HEK293 (cell line): Measurements from ENCODE around the gene PRICKLE3.
A peak's percentile ranks its signal among the peaks of the same experiment; 100 is the strongest.

Source experiments
- BCL11B ChIP-seq: fragments of 450-650 bp; formaldehyde crosslinking; IDR thresholded peaks from 2 replicates; pipeline ENCODE4 v1.5.1; 2016; ENCODE audit warnings: low read depth, missing biosample characterization, missing genetic modification characterization
- GLI2 ChIP-seq: fragments of 450-650 bp; formaldehyde crosslinking; IDR thresholded peaks from 2 replicates; pipeline ENCODE4; 2017; ENCODE audit warnings: missing biosample characterization, missing genetic modification characterization, low read depth, borderline replicate concordance
- GLI4 ChIP-seq: fragments of 450-650 bp; formaldehyde crosslinking; IDR thresholded peaks from 2 replicates; pipeline ENCODE4 v1.5.1; 2016; ENCODE audit warnings: missing biosample characterization, missing genetic modification characterization
- GLIS2 ChIP-seq: fragments of 450-650 bp; formaldehyde crosslinking; IDR thresholded peaks from 2 replicates; pipeline ENCODE4 v1.5.1; 2016; ENCODE audit warnings: missing biosample characterization, missing genetic modification characterization
- KLF9 ChIP-seq: fragments of 450-650 bp; formaldehyde crosslinking; IDR thresholded peaks from 2 replicates; pipeline ENCODE4 v1.5.1; 2016; ENCODE audit warnings: missing biosample characterization, missing genetic modification characterization, low read depth
- MEIS1 ChIP-seq: sonication (generic); formaldehyde crosslinking; IDR thresholded peaks from 2 replicates; pipeline ENCODE4 v1.8.1; 2022; ENCODE audit warnings: missing genetic modification reagents, mild to moderate bottlenecking, borderline replicate concordance
- TCF7L2 ChIP-seq: IDR thresholded peaks from 2 replicates; pipeline ENCODE4 v1.6.1; 2011; ENCODE audit warnings: low read depth, mild to moderate bottlenecking, inconsistent platforms, low read length, moderate library complexity, borderline replicate concordance
- YY2 ChIP-seq: fragments of 450-650 bp; formaldehyde crosslinking; IDR thresholded peaks from 2 replicates; pipeline ENCODE4 v1.5.1; 2016; ENCODE audit warnings: missing biosample characterization, missing genetic modification characterization
- ZBTB17 ChIP-seq: fragments of 450-650 bp; formaldehyde crosslinking; IDR thresholded peaks from 2 replicates; pipeline ENCODE4 v1.5.1; 2016; ENCODE audit warnings: missing biosample characterization, missing genetic modification characterization
- ZBTB44 ChIP-seq: fragments of 450-650 bp; IDR thresholded peaks from 2 replicates; pipeline ENCODE4 v1.5.1; 2018; ENCODE audit warnings: missing biosample characterization, mild to moderate bottlenecking, missing genetic modification characterization
- ZNF121 ChIP-seq: fragments of 450-650 bp; formaldehyde crosslinking; IDR thresholded peaks from 2 replicates; pipeline ENCODE4 v1.5.1; 2016; ENCODE audit warnings: missing biosample characterization, missing genetic modification characterization
- ZNF132 ChIP-seq: fragments of 450-650 bp; formaldehyde crosslinking; IDR thresholded peaks from 2 replicates; pipeline ENCODE4 v1.5.1; 2017; ENCODE audit warnings: missing biosample characterization, missing genetic modification characterization, borderline replicate concordance
- ZNF214 ChIP-seq: fragments of 450-650 bp; formaldehyde crosslinking; IDR thresholded peaks from 2 replicates; pipeline ENCODE4 v1.5.1; 2017; ENCODE audit warnings: missing biosample characterization, mild to moderate bottlenecking, missing genetic modification characterization, borderline replicate concordance
- ZNF223 ChIP-seq: fragments of 450-650 bp; formaldehyde crosslinking; IDR thresholded peaks from 2 replicates; pipeline ENCODE4 v1.5.1; 2016; ENCODE audit warnings: missing biosample characterization, missing genetic modification characterization
- ZNF26 ChIP-seq: fragments of 450-650 bp; formaldehyde crosslinking; IDR thresholded peaks from 2 replicates; pipeline ENCODE4 v1.5.1; 2016; ENCODE audit warnings: missing biosample characterization, missing genetic modification characterization
- ZNF350 ChIP-seq: fragments of 450-650 bp; formaldehyde crosslinking; IDR thresholded peaks from 2 replicates; pipeline ENCODE4 v1.5.0; 2017; ENCODE audit warnings: missing biosample characterization, mild to moderate bottlenecking, missing genetic modification characterization
- ZNF416 ChIP-seq: fragments of 450-650 bp; formaldehyde crosslinking; IDR thresholded peaks from 2 replicates; pipeline ENCODE4 v1.5.1; 2016; ENCODE audit warnings: missing biosample characterization, missing genetic modification characterization
- ZNF473 ChIP-seq: fragments of 450-650 bp; formaldehyde crosslinking; IDR thresholded peaks from 2 replicates; pipeline ENCODE4 v1.5.1; 2017; ENCODE audit warnings: missing biosample characterization, missing genetic modification characterization
- ZNF514 ChIP-seq: fragments of 450-650 bp; formaldehyde crosslinking; IDR thresholded peaks from 2 replicates; pipeline ENCODE4 v1.5.1; 2016; ENCODE audit warnings: missing biosample characterization, missing genetic modification characterization
- ZNF548 ChIP-seq: fragments of 450-650 bp; formaldehyde crosslinking; IDR thresholded peaks from 2 replicates; pipeline ENCODE4 v1.5.1; 2016; ENCODE audit warnings: missing biosample characterization, missing genetic modification characterization
- ZNF571 ChIP-seq: fragments of 450-650 bp; formaldehyde crosslinking; IDR thresholded peaks from 2 replicates; pipeline ENCODE4 v1.5.0; 2017; ENCODE audit warnings: missing biosample characterization, missing genetic modification characterization
- ZNF596 ChIP-seq: fragments of 450-650 bp; IDR thresholded peaks from 2 replicates; pipeline ENCODE4 v1.5.0; 2018; ENCODE audit warnings: missing biosample characterization, mild to moderate bottlenecking, missing genetic modification characterization, moderate library complexity
- ZNF600 ChIP-seq: fragments of 450-650 bp; formaldehyde crosslinking; IDR thresholded peaks from 2 replicates; pipeline ENCODE4 v1.5.1; 2016; ENCODE audit warnings: missing biosample characterization, missing genetic modification characterization
- ZNF704 ChIP-seq: fragments of 450-650 bp; formaldehyde crosslinking; IDR thresholded peaks from 2 replicates; pipeline ENCODE4 v1.5.1; 2016; ENCODE audit warnings: missing biosample characterization, missing genetic modification characterization
- ZNF768 ChIP-seq: fragments of 450-650 bp; formaldehyde crosslinking; IDR thresholded peaks from 2 replicates; pipeline ENCODE4 v1.5.1; 2018; ENCODE audit warnings: missing biosample characterization, mild to moderate bottlenecking, missing genetic modification characterization
- ZNF777 ChIP-seq: fragments of 450-650 bp; formaldehyde crosslinking; IDR thresholded peaks from 2 replicates; pipeline ENCODE4 v1.5.1; 2017; ENCODE audit warnings: missing biosample characterization, missing genetic modification characterization, borderline replicate concordance
- ZNF843 ChIP-seq: fragments of 450-650 bp; formaldehyde crosslinking; IDR thresholded peaks from 2 replicates; pipeline ENCODE4 v1.5.1; 2016; ENCODE audit warnings: missing biosample characterization, missing genetic modification characterization
- ZSCAN16 ChIP-seq: fragments of 450-650 bp; formaldehyde crosslinking; IDR thresholded peaks from 2 replicates; pipeline ENCODE4 v1.5.1; 2016; ENCODE audit warnings: missing biosample characterization, missing genetic modification characterization
- ZSCAN30 ChIP-seq: fragments of 450-650 bp; IDR thresholded peaks from 2 replicates; pipeline ENCODE4 v1.5.1; 2018; ENCODE audit warnings: missing biosample characterization, mild to moderate bottlenecking, missing genetic modification characterization, moderate library complexity
- TF ChIP-seq, protein P1 (sequence below): fragments of 450-650 bp; formaldehyde crosslinking; IDR thresholded peaks from 2 replicates; pipeline ENCODE4 v1.5.1; 2016; ENCODE audit warnings: missing biosample characterization, missing genetic modification characterization
- TF ChIP-seq, protein P2 (sequence below): fragments of 450-650 bp; formaldehyde crosslinking; IDR thresholded peaks from 2 replicates; pipeline ENCODE4 v1.5.1; 2016; ENCODE audit warnings: missing biosample characterization, missing genetic modification characterization
- TF ChIP-seq, protein P3 (sequence below): fragments of 450-650 bp; formaldehyde crosslinking; IDR thresholded peaks from 2 replicates; pipeline ENCODE4 v1.5.1; 2016; ENCODE audit warnings: missing biosample characterization, missing genetic modification characterization

Gene PRICKLE3

DNA sequence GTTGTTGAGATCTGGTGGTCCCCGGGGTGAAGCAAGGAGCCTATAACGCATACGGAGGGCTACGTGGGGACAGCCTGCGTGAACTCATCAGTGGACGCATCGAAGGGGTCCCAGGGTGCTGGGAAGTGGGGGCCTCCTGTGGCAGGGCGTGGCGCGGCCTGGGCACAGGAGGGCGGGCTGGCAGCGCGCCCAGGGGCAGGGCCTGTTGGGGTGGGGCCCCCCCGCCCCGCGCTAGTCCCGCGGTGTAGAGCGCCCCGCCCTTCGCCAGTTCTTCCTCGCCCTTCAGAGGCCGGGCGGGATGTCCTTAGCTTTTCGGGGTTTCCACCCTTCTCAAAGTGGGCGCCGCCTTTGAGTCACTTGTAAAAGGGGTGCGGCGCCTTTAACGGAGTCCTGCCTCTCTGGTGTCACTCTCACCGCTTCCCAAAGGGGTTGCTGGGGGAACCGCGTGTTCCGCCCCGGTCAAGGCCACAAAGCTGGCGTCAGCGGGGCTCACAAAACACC lies 13.8 kb downstream of the PRICKLE3 start (continued):
- TF ChIP-seq ZNF571 (tag by site-specific recombination): no peak
- no peak for TF ChIP-seq TCF7L2
- TF ChIP-seq ZNF416: no peak
- no peak for TF ChIP-seq ZBTB17 (tag by site-specific recombination)
- TF ChIP-seq ZNF596 (tag by site-specific recombination): no peak
- no peak for TF ChIP-seq ZBTB44 (tag by site-specific recombination)
- TF ChIP-seq, protein P1, sequence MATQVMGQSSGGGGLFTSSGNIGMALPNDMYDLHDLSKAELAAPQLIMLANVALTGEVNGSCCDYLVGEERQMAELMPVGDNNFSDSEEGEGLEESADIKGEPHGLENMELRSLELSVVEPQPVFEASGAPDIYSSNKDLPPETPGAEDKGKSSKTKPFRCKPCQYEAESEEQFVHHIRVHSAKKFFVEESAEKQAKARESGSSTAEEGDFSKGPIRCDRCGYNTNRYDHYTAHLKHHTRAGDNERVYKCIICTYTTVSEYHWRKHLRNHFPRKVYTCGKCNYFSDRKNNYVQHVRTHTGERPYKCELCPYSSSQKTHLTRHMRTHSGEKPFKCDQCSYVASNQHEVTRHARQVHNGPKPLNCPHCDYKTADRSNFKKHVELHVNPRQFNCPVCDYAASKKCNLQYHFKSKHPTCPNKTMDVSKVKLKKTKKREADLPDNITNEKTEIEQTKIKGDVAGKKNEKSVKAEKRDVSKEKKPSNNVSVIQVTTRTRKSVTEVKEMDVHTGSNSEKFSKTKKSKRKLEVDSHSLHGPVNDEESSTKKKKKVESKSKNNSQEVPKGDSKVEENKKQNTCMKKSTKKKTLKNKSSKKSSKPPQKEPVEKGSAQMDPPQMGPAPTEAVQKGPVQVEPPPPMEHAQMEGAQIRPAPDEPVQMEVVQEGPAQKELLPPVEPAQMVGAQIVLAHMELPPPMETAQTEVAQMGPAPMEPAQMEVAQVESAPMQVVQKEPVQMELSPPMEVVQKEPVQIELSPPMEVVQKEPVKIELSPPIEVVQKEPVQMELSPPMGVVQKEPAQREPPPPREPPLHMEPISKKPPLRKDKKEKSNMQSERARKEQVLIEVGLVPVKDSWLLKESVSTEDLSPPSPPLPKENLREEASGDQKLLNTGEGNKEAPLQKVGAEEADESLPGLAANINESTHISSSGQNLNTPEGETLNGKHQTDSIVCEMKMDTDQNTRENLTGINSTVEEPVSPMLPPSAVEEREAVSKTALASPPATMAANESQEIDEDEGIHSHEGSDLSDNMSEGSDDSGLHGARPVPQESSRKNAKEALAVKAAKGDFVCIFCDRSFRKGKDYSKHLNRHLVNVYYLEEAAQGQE (tag by site-specific recombination): no peak
- TF ChIP-seq, protein P2, sequence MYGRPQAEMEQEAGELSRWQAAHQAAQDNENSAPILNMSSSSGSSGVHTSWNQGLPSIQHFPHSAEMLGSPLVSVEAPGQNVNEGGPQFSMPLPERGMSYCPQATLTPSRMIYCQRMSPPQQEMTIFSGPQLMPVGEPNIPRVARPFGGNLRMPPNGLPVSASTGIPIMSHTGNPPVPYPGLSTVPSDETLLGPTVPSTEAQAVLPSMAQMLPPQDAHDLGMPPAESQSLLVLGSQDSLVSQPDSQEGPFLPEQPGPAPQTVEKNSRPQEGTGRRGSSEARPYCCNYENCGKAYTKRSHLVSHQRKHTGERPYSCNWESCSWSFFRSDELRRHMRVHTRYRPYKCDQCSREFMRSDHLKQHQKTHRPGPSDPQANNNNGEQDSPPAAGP: no peak
- TF ChIP-seq ZNF473 (tag by site-specific recombination): no peak
- TF ChIP-seq GLIS2 (tag by site-specific recombination): peak; percentile 96
- no peak for TF ChIP-seq ZNF843 (tag by site-specific recombination)
- 0 out of 2 replicates have a peak, but pooled peaks have one; percentile 31 for TF ChIP-seq ZSCAN30
- no peak for TF ChIP-seq ZNF26 (tag by site-specific recombination)
- TF ChIP-seq KLF9: peak; percentile 80
- no peak for TF ChIP-seq ZNF214 (tag by site-specific recombination)
- TF ChIP-seq ZNF350 (tag by site-specific recombination): no peak
- no peak for TF ChIP-seq ZNF777
- no peak for TF ChIP-seq ZNF768 (tag by site-specific recombination)
- TF ChIP-seq ZNF548 (tag by site-specific recombination): no peak
- no peak for TF ChIP-seq ZNF223
- no peak; the same call in 1 of the 2 replicates for TF ChIP-seq GLI4 (tag by site-specific recombination)
- TF ChIP-seq, protein P3, sequence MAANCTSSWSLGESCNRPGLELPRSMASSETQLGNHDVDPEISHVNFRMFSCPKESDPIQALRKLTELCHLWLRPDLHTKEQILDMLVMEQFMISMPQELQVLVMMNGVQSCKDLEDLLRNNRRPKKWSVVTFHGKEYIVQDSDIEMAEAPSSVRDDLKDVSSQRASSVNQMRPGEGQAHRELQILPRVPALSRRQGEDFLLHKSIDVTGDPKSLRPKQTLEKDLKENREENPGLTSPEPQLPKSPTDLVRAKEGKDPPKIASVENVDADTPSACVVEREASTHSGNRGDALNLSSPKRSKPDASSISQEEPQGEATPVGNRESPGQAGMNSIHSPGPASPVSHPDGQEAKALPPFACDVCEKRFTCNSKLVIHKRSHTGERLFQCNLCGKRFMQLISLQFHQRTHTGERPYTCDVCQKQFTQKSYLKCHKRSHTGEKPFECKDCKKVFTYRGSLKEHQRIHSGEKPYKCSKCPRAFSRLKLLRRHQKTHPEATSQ (tag by site-specific recombination): no peak
- TF ChIP-seq ZNF514 (tag by site-specific recombination): no peak
- TF ChIP-seq ZNF600 (tag by site-specific recombination): no peak
- peak; percentile 62; the same call in 1 of the 2 replicates for TF ChIP-seq ZSCAN16 (tag by site-specific recombination)
- TF ChIP-seq ZNF121 (tag by site-specific recombination): no peak
- TF ChIP-seq YY2 (tag by site-specific recombination): no peak
- no peak for TF ChIP-seq BCL11B (tag by site-specific recombination)
- TF ChIP-seq ZNF704 (tag by site-specific recombination): no peak
- no peak for TF ChIP-seq GLI2 (tag by site-specific recombination)
- no peak for TF ChIP-seq ZNF132 (tag by site-specific recombination)
- TF ChIP-seq MEIS1 (CRISPR knock-in tag): no peak
